HFF-Myc (cell line): ENCODE results near the gene GSTM1.

ENCODE experiments used
- DNase-seq: peaks from one replicate; pipeline ENCODE4 v3.0.0-alpha.2; 2011; ENCODE audit warnings: low read depth; ENCODE audit errors: extremely low read depth
- H3K4me3 ChIP-seq: replicated peaks from 2 replicates; pipeline ENCODE4 v1.5.1; 2011; ENCODE audit warnings: low read depth, mild to moderate bottlenecking, control low read depth, low read length
- CTCF ChIP-seq: IDR thresholded peaks from 2 replicates; pipeline ENCODE4 v1.5.1; 2012; ENCODE audit warnings: mild to moderate bottlenecking, low read depth, low read length, control low read depth; ENCODE audit errors: missing control alignments

Gene GSTM1

DNA sequence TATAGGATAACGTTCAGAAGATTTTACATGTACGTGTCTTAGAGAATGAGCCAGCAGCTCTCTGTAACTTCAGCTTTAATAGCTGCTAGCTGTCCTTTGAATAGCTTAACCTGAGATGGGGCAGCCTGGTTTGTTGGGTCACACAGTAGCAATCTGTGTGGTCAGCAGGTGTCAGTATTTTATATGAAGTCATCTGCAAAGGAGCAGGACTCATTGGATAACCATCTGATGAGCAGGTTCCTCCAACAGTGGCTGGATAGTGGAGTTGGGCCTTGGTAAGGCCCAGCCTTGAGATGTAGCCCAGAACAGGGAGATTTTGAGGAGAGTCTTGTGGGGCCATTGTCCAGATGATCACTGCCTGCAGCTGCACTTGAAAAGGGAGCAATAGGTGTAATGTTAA is 30.9 kb downstream of the GSTM1 start:
- TF ChIP-seq CTCF, result no peak
- DNase-seq, result no peak
- no peak overlapping the region for H3K4me3 ChIP-seq

- no peak for TF ChIP-seq CTCF
- DNase-seq, result no peak
- no peak overlapping the region for H3K4me3 ChIP-seq
These were observed 31.8 kb downstream of the GSTM1 start for GRCh38 chr1:109719337-109719837.

DNA sequence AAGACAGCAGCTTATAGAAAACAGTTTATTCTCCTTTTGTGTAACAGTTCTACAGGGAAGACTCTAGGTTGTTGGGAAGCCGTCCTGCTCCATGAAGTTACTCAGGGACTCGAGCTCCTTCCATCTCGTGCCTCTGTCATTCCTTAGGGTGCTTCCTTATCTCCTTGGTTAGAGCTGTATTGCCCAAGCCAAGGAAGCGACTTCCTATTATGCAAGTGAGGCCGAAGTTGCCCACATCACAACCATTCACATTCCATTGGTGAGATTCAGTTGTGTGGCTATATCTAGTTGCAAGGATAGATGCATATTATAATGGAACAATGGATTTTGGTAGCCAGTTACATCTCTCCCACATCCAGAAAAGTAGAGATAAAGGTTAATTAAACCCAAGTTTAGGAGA is 33.4 kb downstream of the GSTM1 start:
- no peak for DNase-seq
- TF ChIP-seq CTCF, result no peak
- no peak overlapping the region for H3K4me3 ChIP-seq

DNA sequence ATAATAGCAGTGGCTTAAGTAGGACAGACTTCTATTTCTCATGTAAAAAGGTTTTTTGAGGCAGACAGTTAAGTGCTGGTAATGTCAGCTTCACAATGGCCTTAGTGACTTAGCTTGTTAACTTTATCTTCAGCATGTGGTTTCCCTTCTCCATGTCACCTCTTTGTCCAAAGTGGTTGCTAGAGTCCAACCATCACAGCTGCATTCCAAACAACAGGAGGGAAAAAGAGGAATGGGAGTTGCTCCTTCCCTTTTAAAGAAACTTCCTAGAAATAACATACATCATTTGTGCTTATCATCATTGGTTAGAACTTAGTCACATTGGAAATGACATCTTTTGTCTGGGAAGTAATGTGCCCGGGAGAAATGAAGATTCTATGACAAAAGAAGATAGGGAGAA is 34.4 kb downstream of the GSTM1 start:
- no peak overlapping the region for H3K4me3 ChIP-seq
- DNase-seq, result no peak
- no peak for TF ChIP-seq CTCF

GRCh38 chr1:109722908-109723691 is 35.5 kb downstream of the GSTM1 start:
- no peak for DNase-seq
- TF ChIP-seq CTCF, result no peak
- no peak overlapping the region for H3K4me3 ChIP-seq

DNA sequence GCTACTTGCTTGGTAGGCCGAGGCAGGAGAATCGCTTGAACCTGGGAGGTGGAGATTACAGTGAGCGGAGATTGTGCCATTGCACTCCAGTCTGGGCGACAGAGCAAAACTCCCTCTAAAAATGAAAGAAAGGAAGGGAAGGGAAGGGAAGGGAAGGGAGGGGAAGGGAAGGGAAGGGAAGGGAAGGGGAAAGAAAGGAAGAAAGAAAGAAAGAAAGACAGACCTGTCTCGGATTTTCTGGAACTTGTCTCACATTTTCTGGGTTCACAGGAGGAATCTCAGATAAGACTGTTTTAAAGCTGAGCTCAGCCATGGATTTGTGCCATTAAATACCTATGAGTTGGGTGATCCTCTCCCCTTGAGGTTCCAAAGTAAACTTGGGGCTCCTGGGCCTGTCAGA is 37.3 kb downstream of the GSTM1 start:
- no peak for DNase-seq
- no peak overlapping the region for H3K4me3 ChIP-seq
- TF ChIP-seq CTCF, result no peak
